ENCODE measurements around the gene ACP2.

DNA sequence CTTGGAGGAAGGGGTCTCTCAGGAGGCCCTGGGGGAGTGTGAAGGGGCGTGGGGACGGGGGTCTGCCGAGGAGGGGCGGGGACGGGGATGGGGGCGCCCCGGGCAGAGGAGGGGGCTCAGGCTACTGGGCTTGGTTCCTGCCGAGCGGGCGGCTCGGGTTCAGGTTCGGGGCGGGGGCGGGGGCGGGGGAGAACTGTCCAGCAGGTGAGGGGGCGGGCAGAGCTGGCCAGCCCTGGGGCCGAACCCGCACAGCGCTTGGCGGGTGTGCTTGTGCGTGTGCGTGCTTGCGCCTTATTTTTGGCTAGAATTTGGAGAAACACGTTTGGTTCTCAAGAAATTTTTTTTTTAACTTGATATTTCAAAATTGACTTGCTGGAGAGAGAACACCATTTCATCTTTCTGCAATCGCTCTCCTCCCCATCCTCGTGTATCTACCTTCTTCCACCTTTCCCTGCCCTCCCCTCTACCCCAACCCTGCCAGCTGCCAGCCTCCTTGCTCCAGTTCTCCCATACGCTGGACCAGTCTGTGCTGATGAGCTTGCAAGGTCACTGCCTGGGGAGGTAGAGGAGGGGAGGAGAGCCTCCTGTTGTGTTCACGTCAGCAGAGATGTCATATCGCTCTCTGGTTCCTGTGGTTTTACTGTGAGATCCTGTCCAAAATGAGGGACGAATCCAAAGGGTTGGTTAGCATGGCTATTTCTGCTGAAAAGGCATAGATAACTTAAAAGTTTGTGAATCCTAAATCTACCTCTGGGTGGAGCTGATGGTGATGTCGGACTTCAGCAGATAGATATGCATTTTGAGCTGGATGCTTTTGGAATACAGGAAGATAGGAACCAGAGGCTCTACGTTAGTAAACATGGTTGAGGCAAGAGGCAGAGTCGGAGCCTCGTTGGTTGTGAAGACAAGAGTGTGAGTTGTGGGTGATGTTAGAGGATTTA is 22.0 kb upstream of the ACP2 start:
- TF ChIP-seq POLR2A (IDR thresholded peaks at IDR 0.05) = no peak
- TF ChIP-seq, protein P1, sequence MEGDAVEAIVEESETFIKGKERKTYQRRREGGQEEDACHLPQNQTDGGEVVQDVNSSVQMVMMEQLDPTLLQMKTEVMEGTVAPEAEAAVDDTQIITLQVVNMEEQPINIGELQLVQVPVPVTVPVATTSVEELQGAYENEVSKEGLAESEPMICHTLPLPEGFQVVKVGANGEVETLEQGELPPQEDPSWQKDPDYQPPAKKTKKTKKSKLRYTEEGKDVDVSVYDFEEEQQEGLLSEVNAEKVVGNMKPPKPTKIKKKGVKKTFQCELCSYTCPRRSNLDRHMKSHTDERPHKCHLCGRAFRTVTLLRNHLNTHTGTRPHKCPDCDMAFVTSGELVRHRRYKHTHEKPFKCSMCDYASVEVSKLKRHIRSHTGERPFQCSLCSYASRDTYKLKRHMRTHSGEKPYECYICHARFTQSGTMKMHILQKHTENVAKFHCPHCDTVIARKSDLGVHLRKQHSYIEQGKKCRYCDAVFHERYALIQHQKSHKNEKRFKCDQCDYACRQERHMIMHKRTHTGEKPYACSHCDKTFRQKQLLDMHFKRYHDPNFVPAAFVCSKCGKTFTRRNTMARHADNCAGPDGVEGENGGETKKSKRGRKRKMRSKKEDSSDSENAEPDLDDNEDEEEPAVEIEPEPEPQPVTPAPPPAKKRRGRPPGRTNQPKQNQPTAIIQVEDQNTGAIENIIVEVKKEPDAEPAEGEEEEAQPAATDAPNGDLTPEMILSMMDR (IDR thresholded peaks at IDR 0.05) = no peak
